HCT116 (cell line): ENCODE measurements around the gene SP110. TPM values are rescaled to one million over a fixed set of nuclear protein-coding genes. Genes with fewer than 3 reads are reported as not detected.

Source experiments
- ATAC-seq: fragments of 200-7000 bp; cut with Tn5 transposase; 2 replicates; pipeline ENCODE4 v1.9.1; 2020; ENCODE audit warnings: mild to moderate bottlenecking, moderate library complexity
- BruUV-seq: library from RNA; stranded (reverse); fragments of 400-500 nt; replicated peaks from 2 replicates; lab custom pipeline; 2021; lab: Mats Ljungman, UMichigan
- CTCF ChIA-PET: fragments of 300-600 bp; sonication (Branson Sonifier 250); formaldehyde crosslinking; loops from one replicate; lab custom pipeline; 2021; ENCODE audit warnings: antibody characterized with exemption; lab: Charles Lee
- POLR2A ChIA-PET: fragments of 300-600, 350-600 bp; sonication (Branson Sonifier 250); formaldehyde crosslinking; loops from one replicate; lab custom pipeline; 2021; ENCODE audit warnings: antibody characterized with exemption; lab: Charles Lee
- RAD21 ChIA-PET, 2 experiments: fragments of 300-600 bp; sonication (Branson Sonifier 250); formaldehyde crosslinking; loops; one replicate each; lab custom pipeline; 2023; ENCODE audit warnings: low total read pairs in 2 of 2; ENCODE audit not compliant: uncharacterized antibody in 2 of 2, unreplicated experiment in 2 of 2, low non-redundant PET in 1 of 2; lab: Charles Lee
- DNase-seq: peaks from one replicate; pipeline ENCODE4 v3.0.0-alpha.2; 2010; ENCODE audit warnings: low read depth, low spot score
- H2AFZ ChIP-seq: fragments of 200-600 bp; shearing (Covaris generic), sonication (generic); 2 replicates; pipeline ENCODE4 v1.6.1; 2017; ENCODE audit warnings: low read depth, mixed run types, mixed read lengths, antibody characterized with exemption, low read length; ENCODE audit not compliant: poor library complexity, severe bottlenecking
- H3K27ac ChIP-seq: 2 replicates; pipeline ENCODE4 v1.5.1; 2012; ENCODE audit warnings: low read depth, low read length
- H3K27me3 ChIP-seq: fragments of 200-600 bp; sonication (generic); 2 replicates; pipeline ENCODE4 v1.6.1; 2016; ENCODE audit warnings: mixed run types, low read length, mixed read lengths; ENCODE audit not compliant: insufficient read depth
- H3K36me3 ChIP-seq, 2 experiments: fragments of 200-500 bp in 1 of 2; fragments of 200-600 bp in 1 of 2; sonication (Bioruptor generic) in 1 of 2; sonication (generic) in 1 of 2; 2 replicates each; pipeline versions ENCODE4 v1.5.1 to v1.6.1; 2014 to 2016; ENCODE audit warnings: low read length in 2 of 2, inconsistent platforms in 1 of 2, mixed read lengths in 1 of 2, mixed run types in 1 of 2; ENCODE audit not compliant: insufficient read depth in 2 of 2, control insufficient read depth in 1 of 2
- H3K4me1 ChIP-seq, 2 experiments: fragments of 200-600 bp in 1 of 2; sonication (generic) in 1 of 2; 2 replicates each; pipeline versions ENCODE4 v1.5.1 to v1.6.1; 2012 to 2017; ENCODE audit warnings: low read length in 2 of 2, inconsistent platforms in 1 of 2, mild to moderate bottlenecking in 1 of 2, mixed read lengths in 1 of 2, mixed run types in 1 of 2, moderate library complexity in 1 of 2; ENCODE audit not compliant: insufficient read depth in 2 of 2, control insufficient read depth in 1 of 2
- H3K4me2 ChIP-seq: fragments of 200-600 bp; sonication (generic); 2 replicates; pipeline ENCODE4 v1.6.1; 2017; ENCODE audit warnings: mixed run types, low read length, mixed read lengths
- H3K4me3 ChIP-seq, 2 experiments: fragments of 200-600 bp in 1 of 2; sonication (generic) in 1 of 2; replicated peaks in 1 of 2; 2 replicates each; pipeline ENCODE4 v1.5.1; 2011 to 2016; ENCODE audit warnings: low read length in 2 of 2, control low read depth in 1 of 2, low read depth in 1 of 2, mild to moderate bottlenecking in 1 of 2, mixed read lengths in 1 of 2, mixed run types in 1 of 2
- H3K79me2 ChIP-seq: fragments of 200-600 bp; sonication (generic); 2 replicates; pipeline ENCODE4 v1.6.1; 2017; ENCODE audit warnings: mild to moderate bottlenecking, mixed run types, low read length, moderate library complexity, mixed read lengths; ENCODE audit not compliant: insufficient read depth
- H3K9ac ChIP-seq: fragments of 200-600 bp; sonication (generic); 2 replicates; pipeline ENCODE4 v1.6.1; 2016; ENCODE audit warnings: low read length, mixed read lengths
- H3K9me2 ChIP-seq: fragments of 200-600 bp; sonication (generic), shearing (Covaris generic); 2 replicates; pipeline ENCODE4 v1.6.1; 2017; ENCODE audit warnings: mixed run types, mild to moderate bottlenecking, moderate library complexity; ENCODE audit not compliant: insufficient read depth
- H3K9me3 ChIP-seq, 2 experiments: fragments of 200-500 bp in 1 of 2; fragments of 200-600 bp in 1 of 2; sonication (Bioruptor generic) in 1 of 2; sonication (generic) in 1 of 2; 2 replicates each; pipeline ENCODE4 v1.6.1; 2014 to 2017; ENCODE audit warnings: low read length in 2 of 2, mixed read lengths in 2 of 2, inconsistent platforms in 1 of 2, low read depth in 1 of 2, mild to moderate bottlenecking in 1 of 2, mixed run types in 1 of 2, moderate library complexity in 1 of 2; ENCODE audit not compliant: control insufficient read depth in 1 of 2, insufficient read depth in 1 of 2
- H4K20me1 ChIP-seq: fragments of 200-600 bp; sonication (generic), shearing (Covaris generic); 2 replicates; pipeline ENCODE4 v1.6.1; 2017; ENCODE audit warnings: mixed run types, mild to moderate bottlenecking, moderate library complexity; ENCODE audit not compliant: insufficient read depth
- CTCF ChIP-seq, 3 experiments: fragments of 200-600 bp in 1 of 3; sonication (generic) in 1 of 3; IDR thresholded peaks in 2 of 3; conservative IDR thresholded peaks in 1 of 3; 2 replicates each; pipeline ENCODE4 v1.5.1; 2012 to 2017; ENCODE audit warnings: low read depth in 2 of 3, low read length in 2 of 3, antibody characterized with exemption in 1 of 3, borderline replicate concordance in 1 of 3, control low read depth in 1 of 3, mild to moderate bottlenecking in 1 of 3, mixed read lengths in 1 of 3, mixed run types in 1 of 3, moderate library complexity in 1 of 3; ENCODE audit not compliant: insufficient read depth in 1 of 3
- EGR1 ChIP-seq: IDR thresholded peaks from 2 replicates; pipeline ENCODE4 v1.6.1; 2012; ENCODE audit warnings: low read depth
- SP1 ChIP-seq: IDR thresholded peaks from 2 replicates; pipeline ENCODE4 v1.6.1; 2012; ENCODE audit warnings: low read depth
- ZFX ChIP-seq: fragments of 450-650 bp; IDR thresholded peaks from 2 replicates; pipeline ENCODE4 v1.6.1; 2017
- intact Hi-C: fragments of 100-400 bp; cut with micrococcal nuclease; formaldehyde crosslinking; loops from 2 replicates; pipeline ENCODE4 v1.10.0; 2022
- total RNA-seq: library from RNA; stranded (reverse); gene quantifications from one replicate; pipeline ENCODE4 v1.2.1, GENCODE V29; 2021; ENCODE audit not compliant: unreplicated experiment
- TF ChIP-seq, protein P1 (sequence below): IDR thresholded peaks from 2 replicates; pipeline ENCODE4 v1.6.1; 2011; ENCODE audit warnings: mild to moderate bottlenecking, low read length, moderate library complexity; ENCODE audit not compliant: insufficient replicate concordance; ENCODE audit errors: extremely low read depth
- TF ChIP-seq, protein P2 (sequence below): IDR thresholded peaks from 2 replicates; pipeline ENCODE4 v1.6.1; 2012

The SP110 gene
- total RNA-seq, 1 experiment from 2014 or later, result 8.5 TPM

- no peak for ATAC-seq
- intact Hi-C loops, result no loop called here
Measured at GRCh38 chr2:230227216-230227615, 7.4 kb upstream of the SP110 start.

More at GRCh38 chr2:230227216-230227615, 7.4 kb upstream of the SP110 start:
- TF ChIP-seq, protein P1, sequence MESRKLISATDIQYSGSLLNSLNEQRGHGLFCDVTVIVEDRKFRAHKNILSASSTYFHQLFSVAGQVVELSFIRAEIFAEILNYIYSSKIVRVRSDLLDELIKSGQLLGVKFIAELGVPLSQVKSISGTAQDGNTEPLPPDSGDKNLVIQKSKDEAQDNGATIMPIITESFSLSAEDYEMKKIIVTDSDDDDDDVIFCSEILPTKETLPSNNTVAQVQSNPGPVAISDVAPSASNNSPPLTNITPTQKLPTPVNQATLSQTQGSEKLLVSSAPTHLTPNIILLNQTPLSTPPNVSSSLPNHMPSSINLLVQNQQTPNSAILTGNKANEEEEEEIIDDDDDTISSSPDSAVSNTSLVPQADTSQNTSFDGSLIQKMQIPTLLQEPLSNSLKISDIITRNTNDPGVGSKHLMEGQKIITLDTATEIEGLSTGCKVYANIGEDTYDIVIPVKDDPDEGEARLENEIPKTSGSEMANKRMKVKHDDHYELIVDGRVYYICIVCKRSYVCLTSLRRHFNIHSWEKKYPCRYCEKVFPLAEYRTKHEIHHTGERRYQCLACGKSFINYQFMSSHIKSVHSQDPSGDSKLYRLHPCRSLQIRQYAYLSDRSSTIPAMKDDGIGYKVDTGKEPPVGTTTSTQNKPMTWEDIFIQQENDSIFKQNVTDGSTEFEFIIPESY, result no peak
- TF ChIP-seq CTCF (IDR thresholded peaks at IDR 0.05 in 2 of 3, conservative IDR thresholded peaks at IDR 0.05 in 1 of 3; ENCODE audit: borderline replicate concordance in 1 of 3, insufficient read depth in 1 of 3, low read depth in 2 of 3, low read length in 2 of 3) (no peak), EGR1 (no peak), ZFX (no peak), SP1 (no peak)
- TF ChIP-seq, protein P2, sequence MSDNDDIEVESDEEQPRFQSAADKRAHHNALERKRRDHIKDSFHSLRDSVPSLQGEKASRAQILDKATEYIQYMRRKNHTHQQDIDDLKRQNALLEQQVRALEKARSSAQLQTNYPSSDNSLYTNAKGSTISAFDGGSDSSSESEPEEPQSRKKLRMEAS, result no peak
- no TSS peak for BruUV-seq
- no peaks in the 10 kb centered on the region for H3K9me2 ChIP-seq
- H3K9ac ChIP-seq, result no peak overlapping the region
- H3K36me3 ChIP-seq, result no peaks in the 10 kb centered on the region
- POLR2A ChIA-PET, result no interaction called here
- H3K4me2 ChIP-seq, result no peak overlapping the region
- CTCF ChIA-PET, result no interaction called here
- H3K27me3 ChIP-seq, result no peaks in the 10 kb centered on the region
- H3K27ac ChIP-seq, result no peak overlapping the region
- no peaks in the 10 kb centered on the region for H3K79me2 ChIP-seq
- DNase-seq, result no peak
- no peak overlapping the region for H3K4me3 ChIP-seq
- RAD21 ChIA-PET, result no interaction called here
- no peaks in the 10 kb centered on the region for H4K20me1 ChIP-seq
- no peaks in the 10 kb centered on the region for H3K9me3 ChIP-seq
- H2AFZ ChIP-seq, result no peak overlapping the region
- peaks cover 0 to 6% of the 10 kb centered on the region in 2 experiments; a peak in 1 of 4 replicates for H3K4me1 ChIP-seq
